ENCODE results near the gene TMEM63B. TPM values are rescaled to one million over a fixed set of nuclear protein-coding genes. Genes with fewer than 3 reads are reported as not detected.

TMEM63B gene
- total and polyA plus RNA-seq, 2 donors (not counting 1 experiment from before 2014, with no cell fraction given) = 15.4 to 19.1 TPM

- no peak within 1 kb of the TSS for H3K4me3 ChIP-seq (ENCODE audit: control extremely low read depth in 1 of 5, extremely low read depth in 1 of 5, insufficient read depth in 1 of 5, low read depth in 2 of 5, low read length in 4 of 5)
- DNase-seq = no peak
- H4K20me1 ChIP-seq (ENCODE audit: control insufficient read depth, insufficient read depth, low read length, poor library complexity, severe bottlenecking) = no peaks in the 10 kb centered on the region
- H3K36me3 ChIP-seq (replicated peaks in 1 of 2; ENCODE audit: control extremely low read depth in 1 of 2, control insufficient read depth in 1 of 2, extremely low read depth in 1 of 2, insufficient read depth in 2 of 2, low read length in 1 of 2) = no peaks in the 10 kb centered on the region
- POLR2A ChIA-PET = no interaction called here
- Mint-ChIP-seq H3K4me3 (no peak within 1 kb of the TSS), H3K4me1 (no peaks in the 10 kb centered on the region), H3K9me3 (ENCODE audit: insufficient read depth) (no peaks in the 10 kb centered on the region), H3K27ac (no peak within 1 kb of the TSS), H3K27me3 (peaks cover 10% of the 10 kb centered on the region)
- no peak within 1 kb of the TSS for H3K27ac ChIP-seq (ENCODE audit: low read length in 2 of 2)
- H3K4me2 ChIP-seq (replicated peaks; ENCODE audit: low read depth, low read length, poor library complexity, severe bottlenecking) = no peak within 1 kb of the TSS
- intact Hi-C loops (cut with micrococcal nuclease) = no loop called here
- no peaks in the 10 kb centered on the region for H3K4me1 ChIP-seq (ENCODE audit: control insufficient read depth in 2 of 2, insufficient read depth in 2 of 2, low read length in 2 of 2)
- ATAC-seq (ENCODE audit: low read depth) = no peak
- no peak within 1 kb of the TSS for H3K9ac ChIP-seq (ENCODE audit: low read length)
- TF ChIP-seq CTCF (IDR thresholded peaks at IDR 0.05) (no peak), EZH2 (IDR thresholded peaks at IDR 0.05; ENCODE audit: borderline replicate concordance, insufficient read depth, low read depth, low read length, poor library complexity, severe bottlenecking) (no peak)
- H3K79me2 ChIP-seq (ENCODE audit: control insufficient read depth, insufficient read depth, low read length) = no peaks in the 10 kb centered on the region
- no peaks in the 10 kb centered on the region for H3K9me3 ChIP-seq (ENCODE audit: control extremely low read depth in 1 of 3, control insufficient read depth in 2 of 3, insufficient read depth in 1 of 3, low read length in 2 of 3)
- no peak within 1 kb of the TSS for H2AFZ ChIP-seq (ENCODE audit: insufficient read depth, low read depth, low read length, poor library complexity, severe bottlenecking)
- CTCF ChIA-PET = interaction anchor here (2.0 kb wide), 1 partner anchor 14 kb away, joined by 6 read pairs; no protein-coding TSS in a partner anchor
- peaks cover 0 to 7% (median 0%) of the 10 kb centered on the region in 4 experiments for H3K27me3 ChIP-seq (replicated peaks in 1 of 4; ENCODE audit: control extremely low read depth in 1 of 4, control insufficient read depth in 3 of 4, insufficient read depth in 4 of 4, low read length in 3 of 4)
- 58% methylated on average over 2 of the region's 5 CpGs for WGBS (ENCODE audit: insufficient coverage)
Observed at GRCh38 chr6:44158770-44159228, 31.4 kb downstream of the TMEM63B start, which contains the start of gene CAPN11. TSS of gene CAPN11 (plus strand) at chr6:44158820. CDS start at chr6:44158849, 29 bp downstream.

- DNase-seq (no peak), ATAC-seq (ENCODE audit: low read depth) (no peak)
- H3K27me3 ChIP-seq (replicated peaks in 1 of 4; ENCODE audit: control extremely low read depth in 1 of 4, control insufficient read depth in 3 of 4, insufficient read depth in 4 of 4, low read length in 3 of 4) = peaks cover 0 to 7% (median 0%) of the 10 kb centered on the region in 4 experiments
- ChIA-PET POLR2A (no interaction called here), CTCF (interaction anchor here (1.8 to 1.9 kb wide), 2 partner anchors 9 to 11 kb away, joined by 4 to 7 read pairs; no protein-coding TSS in a partner anchor)
- peaks cover 30% of the 10 kb centered on the region for H3K27me3 Mint-ChIP-seq
- TF ChIP-seq CTCF (IDR thresholded peaks at IDR 0.05) (no peak), EZH2 (IDR thresholded peaks at IDR 0.05; ENCODE audit: borderline replicate concordance, insufficient read depth, low read depth, low read length, poor library complexity, severe bottlenecking) (no peak)
- H3K9ac ChIP-seq (ENCODE audit: low read length) = no peak overlapping the region
- no peak overlapping the region for H3K4me3 ChIP-seq (ENCODE audit: control extremely low read depth in 1 of 5, extremely low read depth in 1 of 5, insufficient read depth in 1 of 5, low read depth in 2 of 5, low read length in 4 of 5)
- no peaks in the 10 kb centered on the region for H3K9me3 Mint-ChIP-seq (ENCODE audit: insufficient read depth)
- H3K79me2 ChIP-seq (ENCODE audit: control insufficient read depth, insufficient read depth, low read length) = no peaks in the 10 kb centered on the region
- H3K4me2 ChIP-seq (replicated peaks; ENCODE audit: low read depth, low read length, poor library complexity, severe bottlenecking) = no peak overlapping the region
- H4K20me1 ChIP-seq (ENCODE audit: control insufficient read depth, insufficient read depth, low read length, poor library complexity, severe bottlenecking) = no peaks in the 10 kb centered on the region
- intact Hi-C loops (cut with micrococcal nuclease) = no loop called here
- no peak overlapping the region for H3K27ac ChIP-seq (ENCODE audit: low read length in 2 of 2)
- H2AFZ ChIP-seq (ENCODE audit: insufficient read depth, low read depth, low read length, poor library complexity, severe bottlenecking) = no peak overlapping the region
- no peaks in the 10 kb centered on the region for H3K9me3 ChIP-seq (ENCODE audit: control extremely low read depth in 1 of 3, control insufficient read depth in 2 of 3, insufficient read depth in 1 of 3, low read length in 2 of 3)
- no peak overlapping the region for H3K4me3 Mint-ChIP-seq
- no peaks in the 10 kb centered on the region for H3K4me1 ChIP-seq (ENCODE audit: control insufficient read depth in 2 of 2, insufficient read depth in 2 of 2, low read length in 2 of 2)
- 43% methylated on average over 6 of the region's 8 CpGs for WGBS (ENCODE audit: insufficient coverage)
- H3K27ac Mint-ChIP-seq = no peak overlapping the region
- no peaks in the 10 kb centered on the region for H3K36me3 ChIP-seq (replicated peaks in 1 of 2; ENCODE audit: control extremely low read depth in 1 of 2, control insufficient read depth in 1 of 2, extremely low read depth in 1 of 2, insufficient read depth in 2 of 2, low read length in 1 of 2)
- no peaks in the 10 kb centered on the region for H3K4me1 Mint-ChIP-seq
Observed at GRCh38 chr6:44161997-44162338, 34.6 kb downstream of the TMEM63B start.
